Muscle of leg (tissue), 11 donors: Measurements from ENCODE around the gene MPP2. TPM values are rescaled to one million over a fixed set of nuclear protein-coding genes. Genes with fewer than 3 reads are reported as not detected.

Experiments
- DNase-seq: peaks from one replicate; pipeline ENCODE4 v3.0.0; 2013
- H3K27ac ChIP-seq: one replicate; pipeline ENCODE4 v1.5.1; 2013; ENCODE audit warnings: mild to moderate bottlenecking, low read length, control low read depth
- H3K27me3 ChIP-seq: one replicate; pipeline ENCODE4 v1.6.1; 2013; ENCODE audit warnings: low read length; ENCODE audit not compliant: control insufficient read depth, insufficient read depth
- H3K36me3 ChIP-seq: one replicate; pipeline ENCODE4 v1.6.1; 2013; ENCODE audit warnings: low read length; ENCODE audit not compliant: control insufficient read depth, insufficient read depth
- H3K4me1 ChIP-seq: one replicate; pipeline ENCODE4 v1.6.1; 2013; ENCODE audit warnings: low read length; ENCODE audit not compliant: control insufficient read depth, insufficient read depth
- H3K4me3 ChIP-seq: one replicate; pipeline ENCODE4 v1.5.1; 2013; ENCODE audit warnings: low read length, control low read depth
- H3K9me3 ChIP-seq: replicated peaks from 2 replicates; pipeline ENCODE4 v1.6.1; 2013; ENCODE audit warnings: low read depth, low read length; ENCODE audit not compliant: control insufficient read depth
- WGBS: methylation state at CpG from one replicate; pipeline ENCODE4 v1.1.5; 2013; ENCODE audit warnings: missing lambda C conversion rate; ENCODE audit not compliant: insufficient coverage; 5-methylcytosine and 5-hydroxymethylcytosine counted together
- polyA plus RNA-seq, 8 donors: library from polyadenylated mRNA; unstranded; fragments of 120-200 nt; gene quantifications; one replicate each; pipeline versions ENCODE4 v1.2.1 to v1.2.3, GENCODE V29; 2013; ENCODE audit warnings: inconsistent platforms in 1 of 8, low replicate concordance in 1 of 8; ENCODE audit not compliant: insufficient read length in 8 of 8, insufficient read depth in 1 of 8
- total RNA-seq: library from RNA; stranded (reverse); fragments of 120-200 nt; gene quantifications from one replicate; pipeline ENCODE4 v1.2.4, GENCODE V29; 2013

The MPP2 gene
- total and polyA plus RNA-seq, 9 donors: 1.5 to 5.6 (median 3.8) TPM

DNA sequence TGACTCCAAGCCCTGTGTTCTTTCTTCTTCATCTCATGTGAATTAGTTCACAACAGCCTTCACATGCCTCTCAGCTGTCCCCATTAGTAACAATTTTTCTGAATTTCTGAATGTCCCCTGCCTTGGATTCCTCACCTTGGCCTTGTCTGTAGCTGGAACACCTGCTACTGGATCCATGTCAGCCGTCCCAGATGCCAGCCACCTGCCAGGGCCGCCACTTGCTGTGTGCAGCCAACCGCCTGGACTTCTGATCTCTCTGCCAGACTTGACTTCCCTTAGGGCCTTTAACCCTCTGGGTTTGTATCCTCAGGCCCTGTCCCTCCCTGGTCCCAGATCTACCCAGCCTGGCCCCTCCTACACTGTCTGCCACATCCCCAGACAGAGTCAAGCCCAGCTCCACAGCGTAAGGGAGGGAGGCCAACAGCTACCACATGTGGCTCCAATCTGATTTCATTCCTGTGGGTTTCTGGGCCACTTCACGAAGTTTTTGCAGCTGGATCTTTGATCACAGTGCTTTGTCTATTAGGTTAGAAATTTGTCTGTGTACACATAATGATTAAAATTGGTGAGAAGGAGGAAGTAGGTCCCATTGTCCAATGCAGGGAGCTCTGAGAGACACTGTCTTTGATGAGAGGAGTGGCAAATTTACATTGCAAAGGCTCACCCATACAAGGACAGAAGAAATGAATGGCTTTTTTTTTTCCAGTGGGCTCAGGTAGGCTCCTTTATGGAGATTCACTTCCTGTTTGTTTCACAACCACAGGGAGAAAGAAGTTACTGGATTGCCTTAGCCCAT lies 15.3 kb downstream of the MPP2 start:
- no peaks in the 10 kb centered on the region for H3K36me3 ChIP-seq
- H3K4me3 ChIP-seq: no peak overlapping the region
- no peaks in the 10 kb centered on the region for H3K27me3 ChIP-seq
- peaks cover 14% of the 10 kb centered on the region for H3K4me1 ChIP-seq
- peak overlapping the region; percentile 13 for H3K27ac ChIP-seq
- no peaks in the 10 kb centered on the region for H3K9me3 ChIP-seq
- DNase-seq: no peak
- 56% methylated on average over 5 of the region's 5 CpGs for WGBS

DNA sequence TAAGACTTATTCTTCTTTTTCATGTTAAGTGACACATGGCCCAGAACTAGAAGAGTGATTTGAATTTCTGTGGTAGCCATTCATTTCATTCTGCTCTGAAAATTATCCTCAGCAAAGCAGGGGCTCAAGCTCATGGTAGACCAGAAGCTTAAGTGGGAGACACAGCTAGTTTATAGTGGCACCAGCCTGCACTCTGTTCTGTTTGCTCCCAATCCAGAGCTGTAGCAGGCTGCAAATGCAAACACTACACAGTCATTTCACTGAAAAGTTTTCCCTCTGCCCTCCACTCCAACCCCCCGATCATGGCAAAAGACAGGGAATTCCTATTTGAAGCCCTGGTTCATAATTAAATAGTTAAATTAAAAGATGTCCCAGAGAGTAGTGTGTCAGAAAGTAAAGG lies 17.1 kb downstream of the MPP2 start:
- Histone ChIP-seq H3K4me1 (peaks cover 14% of the 10 kb centered on the region), H3K27ac (no peak overlapping the region), H3K4me3 (no peak overlapping the region), H3K36me3 (no peaks in the 10 kb centered on the region), H3K27me3 (no peaks in the 10 kb centered on the region), H3K9me3 (no peaks in the 10 kb centered on the region)
- DNase-seq: no peak
- no CpG with 5 or more reads among the region's 1 CpG for WGBS

DNA sequence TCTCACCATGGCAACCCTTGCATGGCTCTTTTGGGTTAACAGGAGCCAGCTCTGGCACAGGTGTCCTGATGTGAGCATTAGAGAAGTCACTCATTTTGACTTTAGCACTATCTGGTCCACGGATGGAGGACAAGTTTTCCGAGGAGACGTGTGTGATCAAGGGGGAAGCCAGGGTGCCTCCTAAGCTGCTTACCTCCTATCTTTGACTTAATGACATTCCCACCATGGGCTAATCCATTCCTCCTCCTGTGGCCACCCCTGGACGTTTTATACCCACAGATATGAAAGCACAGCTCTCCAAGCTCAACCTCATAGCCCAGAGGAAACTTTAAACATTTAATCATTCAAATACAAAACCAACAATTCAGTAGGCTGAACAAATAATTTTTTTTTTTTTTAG lies 18.8 kb downstream of the MPP2 start:
- Histone ChIP-seq H3K4me1 (peaks cover 14% of the 10 kb centered on the region), H3K9me3 (no peaks in the 10 kb centered on the region), H3K27me3 (no peaks in the 10 kb centered on the region), H3K36me3 (no peaks in the 10 kb centered on the region), H3K27ac (no peak overlapping the region), H3K4me3 (no peak overlapping the region)
- DNase-seq: no peak
- WGBS: 82% methylated on average over 4 of the region's 4 CpGs

DNA sequence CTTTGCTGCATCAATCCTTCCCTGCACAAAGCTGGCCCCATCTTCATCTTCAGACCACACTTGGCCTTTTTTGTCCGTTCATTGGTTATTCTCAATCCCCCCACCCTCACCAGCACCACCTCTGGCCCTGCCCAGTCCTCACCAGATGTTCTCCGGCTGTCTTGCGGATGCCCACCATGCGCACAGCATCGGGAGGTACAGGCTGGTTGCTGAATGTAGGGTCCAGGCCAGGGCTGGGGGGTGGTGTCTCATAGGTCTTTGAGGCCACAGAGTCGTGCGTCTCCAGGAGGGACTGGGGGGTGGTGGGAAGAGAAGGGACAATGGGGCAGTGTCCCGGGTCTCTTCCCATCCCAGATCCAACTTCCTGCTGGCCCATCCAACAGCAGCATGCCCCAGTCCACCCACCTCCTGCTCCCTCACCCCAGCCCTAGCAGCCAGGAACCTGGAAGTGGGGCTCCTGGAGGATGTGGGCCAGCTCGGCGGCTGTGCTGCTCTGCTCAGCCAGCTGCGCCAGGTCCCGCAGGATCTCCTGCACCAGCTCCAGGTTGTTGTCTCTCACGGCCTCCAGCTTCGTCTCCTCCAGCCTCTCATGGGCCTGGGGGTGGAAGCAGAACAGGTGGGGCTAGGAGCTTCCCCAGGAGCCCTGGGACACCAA lies 24.4 kb downstream of the MPP2 start:
- WGBS: 100% methylated on average over 1 of the region's 14 CpGs
- peaks cover 21% of the 10 kb centered on the region for H3K4me1 ChIP-seq
- DNase-seq: no peak
- H3K4me3 ChIP-seq: no peak overlapping the region
- H3K9me3 ChIP-seq: no peaks in the 10 kb centered on the region
- no peaks in the 10 kb centered on the region for H3K27me3 ChIP-seq
- H3K27ac ChIP-seq: no peak overlapping the region
- peaks cover 2% of the 10 kb centered on the region for H3K36me3 ChIP-seq

DNA sequence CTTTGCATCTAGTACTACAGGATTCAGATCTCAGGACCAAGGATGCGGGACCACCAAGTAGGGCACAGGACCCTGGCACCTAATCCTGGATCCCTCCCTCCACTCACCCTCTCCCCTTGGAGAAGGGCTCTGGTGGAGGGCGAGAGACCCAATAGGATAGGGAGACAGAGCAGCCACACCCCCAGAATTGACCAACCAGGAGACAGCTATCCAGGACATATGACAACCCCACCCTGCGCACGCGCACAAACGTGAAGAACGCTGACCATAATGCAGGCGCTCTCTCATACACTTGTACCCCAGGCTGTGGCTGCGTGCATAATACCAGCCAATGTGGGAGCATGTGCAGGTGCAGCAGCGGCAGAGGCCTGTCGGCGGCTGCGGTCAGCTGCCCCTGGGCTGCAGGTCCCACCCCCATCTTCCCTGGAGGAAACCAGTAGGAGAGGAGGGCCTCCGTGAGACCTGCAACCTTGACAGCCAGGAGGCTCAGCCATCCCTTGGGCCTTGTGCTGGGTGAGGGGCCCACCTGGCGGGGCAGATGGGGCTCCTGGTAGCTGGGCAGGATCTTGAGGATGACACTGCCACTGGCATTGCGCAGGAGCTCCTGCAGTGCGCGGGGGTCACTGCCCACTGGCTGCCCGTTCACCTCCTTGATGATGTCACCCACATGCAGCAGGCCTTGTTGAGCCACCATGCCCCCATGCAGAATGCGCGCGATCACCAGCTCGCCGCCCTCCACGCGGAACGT lies 25.4 kb downstream of the MPP2 start:
- Histone ChIP-seq H3K4me1 (peaks cover 21% of the 10 kb centered on the region), H3K36me3 (peaks cover 5% of the 10 kb centered on the region), H3K4me3 (no peak overlapping the region), H3K27ac (no peak overlapping the region), H3K27me3 (no peaks in the 10 kb centered on the region), H3K9me3 (no peaks in the 10 kb centered on the region)
- DNase-seq: no peak
- WGBS: 92% methylated on average over 16 of the region's 27 CpGs

DNA sequence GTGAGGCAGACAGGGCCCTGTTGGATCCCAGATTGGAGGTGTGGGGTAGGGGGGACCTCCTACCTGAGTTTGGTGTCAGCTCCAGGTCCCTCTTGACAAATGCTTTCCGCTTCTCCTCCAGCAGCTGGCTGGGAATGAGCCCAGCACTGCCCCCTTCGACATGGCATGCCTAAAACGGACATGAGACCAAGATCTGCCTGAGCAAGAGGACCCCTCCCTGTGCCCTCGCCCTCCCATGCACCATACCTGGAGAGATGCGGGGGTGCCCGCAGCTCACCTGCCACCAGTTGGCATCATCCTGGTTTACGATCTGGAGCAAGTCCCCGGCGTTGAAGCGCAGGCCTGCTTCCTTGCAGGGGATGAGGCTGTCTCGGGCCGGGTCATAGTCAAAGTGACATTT lies 26.2 kb downstream of the MPP2 start:
- Histone ChIP-seq H3K27ac (no peak overlapping the region), H3K27me3 (no peaks in the 10 kb centered on the region), H3K4me3 (no peak overlapping the region), H3K4me1 (peaks cover 21% of the 10 kb centered on the region), H3K9me3 (no peaks in the 10 kb centered on the region), H3K36me3 (peaks cover 5% of the 10 kb centered on the region)
- no peak for DNase-seq
- WGBS: 95% methylated on average over 8 of the region's 12 CpGs

DNA sequence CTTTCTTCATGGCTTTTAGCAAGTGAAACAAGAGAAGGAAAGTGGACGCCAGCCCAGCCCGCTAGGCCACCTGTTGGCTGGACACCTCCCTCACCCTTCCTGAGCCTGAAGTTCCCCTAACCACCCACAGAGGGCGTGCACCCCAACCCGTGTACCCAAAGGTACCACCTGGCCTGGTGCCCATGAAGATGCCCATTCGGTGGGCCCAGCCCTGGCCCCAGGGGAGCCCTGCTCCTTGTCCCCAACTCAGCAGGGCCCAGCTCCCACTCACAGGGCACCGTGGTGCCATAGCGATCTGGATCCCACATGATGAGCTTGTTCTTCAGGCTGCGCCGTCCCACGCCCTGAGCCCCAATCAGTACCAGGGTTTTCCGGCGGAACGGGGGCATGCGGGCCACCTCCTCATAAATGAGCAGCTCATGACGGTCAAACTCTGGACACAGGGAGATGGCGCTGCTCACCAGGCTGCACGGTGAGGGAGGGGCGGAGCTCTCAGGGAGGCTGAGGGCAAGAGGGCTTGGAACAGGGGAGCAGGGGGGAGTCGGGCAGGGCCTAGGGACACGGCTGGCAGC lies 26.8 kb downstream of the MPP2 start:
- H3K4me1 ChIP-seq: peaks cover 21% of the 10 kb centered on the region
- H3K36me3 ChIP-seq: peaks cover 5% of the 10 kb centered on the region
- DNase-seq: peak; percentile 83
- no peak overlapping the region for H3K4me3 ChIP-seq
- H3K27me3 ChIP-seq: no peaks in the 10 kb centered on the region
- H3K9me3 ChIP-seq: no peaks in the 10 kb centered on the region
- WGBS: 76% methylated on average over 18 of the region's 20 CpGs
- H3K27ac ChIP-seq: no peak overlapping the region

- Histone ChIP-seq H3K9me3 (no peaks in the 10 kb centered on the region), H3K4me1 (peaks cover 21% of the 10 kb centered on the region), H3K4me3 (no peak overlapping the region), H3K27ac (peak overlapping the region; percentile 4), H3K27me3 (no peaks in the 10 kb centered on the region), H3K36me3 (peaks cover 5% of the 10 kb centered on the region)
- WGBS: 81% methylated on average over 12 of the region's 20 CpGs
- DNase-seq: no peak
Observed at GRCh38 chr17:43879723-43880419, 27.5 kb downstream of the MPP2 start.

DNA sequence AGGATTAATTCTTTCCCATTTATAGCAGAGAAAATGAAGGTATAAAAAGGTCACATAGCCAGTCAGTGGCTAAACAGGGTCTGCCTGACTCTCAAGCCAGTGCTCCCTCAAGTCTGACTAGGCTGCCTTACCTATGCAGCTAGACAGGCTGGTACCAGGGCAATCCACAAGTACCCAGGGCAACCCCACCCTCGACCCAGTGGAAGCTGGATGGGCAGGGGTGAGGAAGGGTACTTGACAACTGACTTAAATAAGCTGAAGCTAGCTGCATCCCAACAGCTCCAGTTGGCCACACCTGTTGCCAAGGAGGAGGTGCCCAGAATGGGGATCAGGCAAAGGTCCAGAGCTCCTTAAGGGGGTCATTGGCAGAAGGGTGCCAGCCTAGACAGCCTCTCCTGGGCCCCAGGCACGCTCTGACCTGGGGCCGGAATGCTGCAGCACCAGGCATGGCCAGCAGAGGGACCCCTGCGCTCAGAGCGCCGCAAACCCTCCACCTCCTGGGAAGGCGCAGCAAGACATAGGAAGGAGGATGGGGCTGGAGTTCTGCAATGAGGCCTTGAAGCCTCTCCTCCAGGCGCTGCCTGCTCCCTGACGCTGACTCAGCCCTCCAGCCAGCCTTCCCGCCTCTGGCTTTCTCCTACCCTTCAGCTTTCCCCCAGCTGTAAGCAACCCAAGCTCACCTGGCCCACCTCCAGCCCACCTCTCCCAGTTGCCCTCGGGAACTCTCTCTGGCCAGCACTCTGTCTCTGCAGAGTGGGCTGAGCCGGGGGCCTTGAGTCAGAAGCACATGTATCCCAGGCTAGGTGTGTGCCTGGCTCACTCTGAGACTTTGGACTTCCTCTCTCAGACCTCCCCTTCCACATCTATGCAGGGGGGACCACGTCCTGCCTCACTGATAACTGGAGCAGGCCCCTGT lies 28.8 kb downstream of the MPP2 start:
- peaks cover 21% of the 10 kb centered on the region for H3K4me1 ChIP-seq
- H3K9me3 ChIP-seq: no peaks in the 10 kb centered on the region
- peak; percentile 89 for DNase-seq
- peaks cover 5% of the 10 kb centered on the region for H3K36me3 ChIP-seq
- no peak overlapping the region for H3K4me3 ChIP-seq
- 12% methylated on average over 13 of the region's 13 CpGs for WGBS
- no peak overlapping the region for H3K27ac ChIP-seq
- H3K27me3 ChIP-seq: no peaks in the 10 kb centered on the region
